Stimulated activated CD8-positive, alpha-beta memory T cell treated with anti-CD3 and anti-CD28 coated beads, Interleukin-15, amount 100 ng/mL, for 4 hours (primary cell): Measurements from ENCODE around the gene C1QTNF12.
A peak's percentile ranks its signal among the peaks of the same experiment; 100 is the strongest.

ENCODE experiments used
- DNase-seq, 2 donors: peaks; one replicate each; pipeline ENCODE4 v3.0.0-alpha.2; 2020; ENCODE audit warnings: low read depth in 2 of 2

The C1QTNF12 gene

GRCh38 chr1:1281533-1282321 is 35.2 kb upstream of the C1QTNF12 start:
- no peak for DNase-seq

GRCh38 chr1:1280782-1281481 is 34.4 kb upstream of the C1QTNF12 start:
- no peak for DNase-seq

- DNase-seq, result no peak
Observed at GRCh38 chr1:1279028-1279427, 32.5 kb upstream of the C1QTNF12 start.

DNA sequence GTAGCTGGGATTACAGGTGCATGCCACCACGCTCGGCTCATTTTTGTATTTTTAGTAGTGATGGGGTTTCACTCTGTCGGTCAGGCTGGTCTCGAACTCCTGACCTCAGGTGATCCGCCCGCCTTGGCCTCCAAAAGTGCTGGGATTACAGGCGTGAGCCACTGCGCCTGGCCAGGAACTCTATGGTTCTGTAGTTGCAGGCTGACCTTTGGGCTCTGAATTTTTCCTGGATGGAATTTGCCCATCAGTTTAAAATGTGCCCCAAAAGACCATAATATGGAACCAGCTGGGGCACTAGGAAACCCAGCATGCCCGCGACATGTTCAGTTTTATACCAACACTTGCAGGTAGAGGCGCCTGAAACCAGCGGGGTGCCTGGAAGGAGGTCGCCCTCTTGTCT is 32.1 kb upstream of the C1QTNF12 start:
- DNase-seq, result no peak

- no peak for DNase-seq
Observed at GRCh38 chr1:1275836-1276235, 29.3 kb upstream of the C1QTNF12 start.

DNA sequence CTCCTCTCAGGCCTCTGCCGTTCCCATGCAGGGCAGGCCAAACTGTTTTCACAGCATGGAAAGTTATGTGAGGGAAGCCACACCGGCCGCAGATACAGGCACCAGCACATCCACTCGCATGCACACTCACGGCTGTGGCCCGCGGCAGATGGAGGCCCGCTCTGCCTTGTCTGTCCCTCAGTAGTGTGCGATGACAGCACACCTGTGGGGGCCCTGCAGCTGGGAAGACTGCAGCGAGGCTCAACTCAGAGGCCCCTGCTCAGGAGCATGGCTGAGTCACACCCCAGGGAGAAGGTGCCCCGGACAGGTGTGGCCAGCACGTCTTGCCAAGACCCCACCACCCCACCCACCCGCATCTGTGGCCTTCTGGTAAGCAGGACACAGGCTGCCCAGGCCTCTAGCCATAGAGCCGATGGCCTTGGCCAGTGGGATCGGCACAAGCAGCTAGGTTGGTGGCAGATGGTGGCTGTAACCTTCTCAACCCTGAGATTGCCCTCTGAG is 28.5 kb upstream of the C1QTNF12 start:
- DNase-seq, result no peak

- DNase-seq, result no peak
Observed at GRCh38 chr1:1274299-1274930, 27.9 kb upstream of the C1QTNF12 start.

GRCh38 chr1:1273512-1274298 is 27.2 kb upstream of the C1QTNF12 start, which contains the start of gene UBE2J2:
UBE2J2 (minus strand) TSS chr1:1273854; CDS start chr1:1267992, 5,862 bp downstream.
- peak; percentile 86 to 87 for DNase-seq

GRCh38 chr1:1273209-1273511 is 26.6 kb upstream of the C1QTNF12 start:
- no peak for DNase-seq

- no peak for DNase-seq
Observed at GRCh38 chr1:1272341-1273208, 26.1 kb upstream of the C1QTNF12 start.

- no peak for DNase-seq
Observed at GRCh38 chr1:1270813-1271212, 24.3 kb upstream of the C1QTNF12 start.

- DNase-seq, result no peak
Observed at GRCh38 chr1:1268284-1268682, 21.8 kb upstream of the C1QTNF12 start.

DNA sequence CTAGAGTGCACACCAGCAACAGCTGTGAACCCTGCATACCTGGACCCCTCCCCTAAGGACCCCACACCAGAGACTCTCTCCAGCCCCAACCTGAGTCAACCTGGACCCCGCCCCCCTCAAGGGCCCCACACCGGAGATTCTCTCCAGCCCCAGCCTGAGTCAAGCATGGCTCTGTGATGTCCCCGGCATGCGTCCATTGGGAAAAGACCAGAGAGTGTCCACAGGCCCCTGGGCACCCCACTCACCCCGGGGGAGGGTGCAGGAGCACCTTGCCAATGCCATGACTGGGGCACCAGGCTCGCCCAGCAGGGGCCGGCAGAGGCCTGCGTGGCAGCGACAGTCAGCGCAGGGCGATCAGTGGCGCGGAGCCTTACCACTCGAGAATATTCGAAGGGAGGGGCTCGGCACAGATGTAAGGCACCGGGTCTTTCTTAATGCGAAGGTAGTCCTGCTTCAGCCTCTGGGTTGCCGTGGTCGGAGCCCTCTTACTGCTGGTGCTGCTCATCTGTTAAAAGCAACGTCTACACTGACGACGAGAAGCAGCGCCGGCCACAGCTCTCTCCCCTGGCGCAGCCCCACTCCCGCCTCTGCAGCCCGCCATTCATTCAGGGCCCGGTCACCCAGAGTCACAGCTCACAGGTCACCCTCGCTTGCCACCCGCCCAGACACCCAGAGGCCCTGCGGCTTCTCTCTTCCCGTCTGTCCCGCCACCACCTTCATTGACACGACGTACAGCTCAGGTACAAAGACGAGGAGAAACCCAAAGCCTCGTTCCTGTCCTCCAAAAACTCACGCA is 21.2 kb upstream of the C1QTNF12 start:
- no peak for DNase-seq

GRCh38 chr1:1264868-1265272 is 18.3 kb upstream of the C1QTNF12 start:
- DNase-seq, result no peak

- DNase-seq, result no peak
Observed at GRCh38 chr1:1264026-1264425, 17.5 kb upstream of the C1QTNF12 start.

DNA sequence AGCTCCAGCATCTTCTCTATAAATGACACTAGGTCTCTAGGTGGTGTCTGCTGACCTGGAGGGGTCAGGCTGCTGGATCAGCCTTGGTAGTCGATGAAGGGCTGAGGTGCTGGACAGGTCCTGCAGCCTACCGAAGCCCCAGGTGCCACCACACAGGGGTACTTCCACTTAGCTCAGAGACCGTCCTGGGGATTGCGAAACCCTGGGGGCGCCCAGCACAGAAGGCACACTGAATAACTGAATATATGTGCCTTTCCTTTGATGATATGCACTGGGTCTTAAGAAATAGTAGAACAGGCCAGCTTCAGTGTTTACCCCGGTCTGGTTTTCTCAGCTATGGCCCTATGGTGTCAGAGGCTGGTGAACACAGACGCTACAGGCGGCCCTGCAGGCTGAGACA is 16.2 kb upstream of the C1QTNF12 start:
- no peak for DNase-seq

GRCh38 chr1:1262071-1262470 is 15.5 kb upstream of the C1QTNF12 start:
- no peak for DNase-seq

- DNase-seq, result no peak
Observed at GRCh38 chr1:1260843-1261560, 14.5 kb upstream of the C1QTNF12 start.

DNA sequence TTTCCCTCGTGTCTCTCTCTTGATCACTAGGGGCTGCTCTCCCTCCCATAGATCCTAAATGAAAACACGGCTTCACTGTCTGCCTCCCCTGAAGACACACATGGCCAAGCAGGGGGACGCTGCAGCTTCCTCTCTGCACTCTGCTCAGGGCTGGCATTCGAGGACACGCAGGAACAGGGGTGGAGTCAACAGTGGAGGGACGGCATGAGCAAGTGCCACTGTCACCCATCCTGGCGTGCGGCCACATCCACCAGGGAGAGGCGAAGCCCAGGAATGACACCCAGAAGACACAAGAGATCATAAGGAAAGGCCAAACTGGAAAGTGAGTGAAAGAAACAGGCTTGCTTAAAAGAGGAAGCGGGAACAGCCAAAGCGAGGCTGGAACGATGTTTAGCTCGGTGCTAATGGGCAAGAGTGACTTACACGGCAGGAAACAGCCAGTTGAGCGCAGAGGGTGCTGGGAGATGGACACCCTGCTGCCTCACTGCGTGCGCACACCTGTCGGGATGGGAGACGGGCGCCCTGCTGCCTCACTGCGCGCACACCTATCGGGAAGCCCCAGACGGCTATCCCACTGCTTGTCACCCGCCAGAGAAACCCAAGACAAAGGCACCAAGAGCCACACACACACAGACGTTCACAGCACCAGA is 13.6 kb upstream of the C1QTNF12 start:
- no peak for DNase-seq
